Motor neuron (in vitro differentiated cells): ENCODE results near the gene TCEAL2. TPM values are rescaled to one million over a fixed set of nuclear protein-coding genes. Genes with fewer than 3 reads are reported as not detected.
"Not testable (repeated sequence)": the region's sequence is repeated elsewhere in the genome, so short reads cannot be mapped to it uniquely, and the experiment has no call there.

Source experiments
- ATAC-seq, 8 experiments: fragments of 200-7000 bp; cut with Tn5 transposase; replicated peaks in 6 of 8; 2 replicates each; pipeline ENCODE4 v1.8.0; 2021; ENCODE audit warnings: mild to moderate bottlenecking in 8 of 8, moderate library complexity in 8 of 8
- H3K27ac ChIP-seq, 2 donors: fragments of 250-450 bp; sonication (Bioruptor Pico); 2 replicates each; pipeline ENCODE4 v1.9.0; 2021; ENCODE audit warnings: antibody characterized with exemption in 2 of 2, mild to moderate bottlenecking in 2 of 2, moderate library complexity in 1 of 2
- H3K4me1 ChIP-seq, 2 donors: fragments of 250-450 bp; sonication (Bioruptor Pico); replicated peaks in 1 of 2; 2 replicates each; pipeline ENCODE4 v1.6.1; 2021; ENCODE audit warnings: antibody characterized with exemption in 2 of 2, mild to moderate bottlenecking in 2 of 2, moderate library complexity in 1 of 2
- H3K4me3 ChIP-seq, 5 donors: fragments of 250-450 bp; sonication (Bioruptor Pico); 2 replicates each; pipeline ENCODE4 v1.9.0; 2021; ENCODE audit warnings: antibody characterized with exemption in 5 of 5, mild to moderate bottlenecking in 5 of 5, moderate library complexity in 4 of 5
- WGBS, 10 experiments: fragments of 450-650 bp; shearing (Covaris generic); methylation state at CpG; one replicate each; pipeline ENCODE4 v1.0.0; 2022; 5-methylcytosine and 5-hydroxymethylcytosine counted together
- in situ Hi-C, 9 experiments: fragments of 400-800 bp; cut with MboI; loops; one replicate each; pipeline ENCODE4 v1.15.0; 2021; ENCODE audit warnings: low sequenced_read_pairs in 9 of 9, low pct_unique_long_range_greater_than_20kb in 2 of 9; ENCODE audit not compliant: unreplicated experiment in 9 of 9
- total RNA-seq, 8 experiments: library from RNA; unstranded; fragments of 300-600 nt; gene quantifications; 2 replicates each; pipeline versions ENCODE4 v1.2.3 to v1.2.4, GENCODE V29; 2022

TCEAL2 gene
- total RNA-seq: 10 to 100 TPM in 4 of 8 experiments, 1 to 10 TPM in 1, under 1 TPM in 2, not detected in 1; 0.56 to 31.5 (median 16.7) TPM

GRCh38 chrX:102125436-102125835 lies at the start of gene TCEAL2:
TCEAL2 (plus strand) TSS chrX:102125679; CDS start chrX:102126831, 1,152 bp downstream.
- no CpG with 5 or more reads among the region's 38 CpGs for WGBS, 10 experiments
- H3K4me3 ChIP-seq: peak within 1 kb of the TSS; percentile 42 to 50 (median 46)
- H3K4me1 ChIP-seq, H3K27ac ChIP-seq, in situ Hi-C loops: not testable (repeated sequence)
- ATAC-seq: peak in 6 of 8 experiments; percentile 78 to 98 (median 94)

- no peaks in the 10 kb centered on the region for H3K4me1 ChIP-seq
- H3K27ac ChIP-seq: no peak overlapping the region
- no peak overlapping the region for H3K4me3 ChIP-seq
- in situ Hi-C loops: no loop called here
- ATAC-seq: no peak
- 0 to 33% methylated on average over 1 of the region's 1 CpG; no CpG with 5 or more reads in 8 of the 10 experiments for WGBS, 10 experiments
These were observed 48.1 kb upstream of the TCEAL2 start for GRCh38 chrX:102077426-102077825.

GRCh38 chrX:102085706-102086105 lies 39.8 kb upstream of the TCEAL2 start:
- in situ Hi-C loops: no loop called here
- H3K4me1 ChIP-seq: no peaks in the 10 kb centered on the region
- no peak overlapping the region for H3K4me3 ChIP-seq
- WGBS, 10 experiments: 0 to 22% (median 8%) methylated on average over 1 to 4 of the region's 5 CpGs; no CpG with 5 or more reads in 6 of the 10 experiments
- no peak overlapping the region for H3K27ac ChIP-seq
- ATAC-seq: no peak

- H3K4me1 ChIP-seq: no peaks in the 10 kb centered on the region
- WGBS, 10 experiments: 29 to 100% (median 65%) methylated on average over 1 to 3 of the region's 4 CpGs; no CpG with 5 or more reads in 4 of the 10 experiments
- in situ Hi-C loops: no loop called here
- ATAC-seq: no peak
- H3K4me3 ChIP-seq: no peak overlapping the region
- H3K27ac ChIP-seq: no peak overlapping the region
These were observed 12.1 kb upstream of the TCEAL2 start for GRCh38 chrX:102113367-102113766.

GRCh38 chrX:102115748-102116147 lies 9.7 kb upstream of the TCEAL2 start:
- Histone ChIP-seq H3K4me3 (no peak overlapping the region), H3K27ac (no peak overlapping the region), H3K4me1 (no peaks in the 10 kb centered on the region)
- no peak for ATAC-seq
- in situ Hi-C loops: no loop called here
- 0 to 60% methylated on average over 1 of the region's 2 CpGs; no CpG with 5 or more reads in 8 of the 10 experiments for WGBS, 10 experiments

GRCh38 chrX:102125014-102125413 lies 465 bp upstream of the TCEAL2 start:
- H3K4me1 ChIP-seq, in situ Hi-C loops, H3K27ac ChIP-seq: not testable (repeated sequence)
- H3K4me3 ChIP-seq: peak overlapping the region; percentile 42 to 50 (median 46)
- WGBS, 10 experiments: 31% methylated on average over 2 of the region's 10 CpGs; no CpG with 5 or more reads in 9 of the 10 experiments
- peak in 6 of 8 experiments; percentile 22 to 56 (median 50) for ATAC-seq

- not testable (repeated sequence) for H3K27ac ChIP-seq
These were observed 770 bp downstream of the TCEAL2 start for GRCh38 chrX:102126080-102126818.

GRCh38 chrX:102126863-102127262 lies 1.4 kb downstream of the TCEAL2 start:
- in situ Hi-C loops: no loop called here
- 0 to 47% (median 28%) methylated on average over 1 to 8 of the region's 8 CpGs; no CpG with 5 or more reads in 3 of the 10 experiments for WGBS, 10 experiments
- Histone ChIP-seq H3K4me3 (no peak overlapping the region), H3K4me1 (no peaks in the 10 kb centered on the region), H3K27ac (no peak overlapping the region)
- no peak for ATAC-seq

More at GRCh38 chrX:102126080-102126818, 770 bp downstream of the TCEAL2 start:
- 0% methylated on average over 1 of the region's 21 CpGs; no CpG with 5 or more reads in 9 of the 10 experiments for WGBS, 10 experiments
- in situ Hi-C loops, H3K4me1 ChIP-seq: not testable (repeated sequence)
- peak in 2 of 8 experiments; percentile 5 to 10 for ATAC-seq
- peak overlapping the region; percentile 42 to 50 (median 46) for H3K4me3 ChIP-seq

GRCh38 chrX:102129473-102129872 lies 4.0 kb downstream of the TCEAL2 start:
- 0 to 42% (median 20%) methylated on average over 1 of the region's 1 CpG; no CpG with 5 or more reads in 6 of the 10 experiments for WGBS, 10 experiments
- no peak overlapping the region for H3K27ac ChIP-seq
- ATAC-seq: no peak
- H3K4me1 ChIP-seq: no peaks in the 10 kb centered on the region
- in situ Hi-C loops: no loop called here
- H3K4me3 ChIP-seq: no peak overlapping the region

- Histone ChIP-seq H3K27ac (no peak overlapping the region), H3K4me3 (no peak overlapping the region), H3K4me1 (no peaks in the 10 kb centered on the region)
- in situ Hi-C loops: no loop called here
- peak in 1 of 8 experiments; percentile 44 for ATAC-seq
- 33 to 100% methylated on average over 1 of the region's 4 CpGs; no CpG with 5 or more reads in 8 of the 10 experiments for WGBS, 10 experiments
These were observed 12.6 kb downstream of the TCEAL2 start for GRCh38 chrX:102138064-102138463.

- H3K4me3 ChIP-seq: not testable (repeated sequence)
These were observed 15.4 kb downstream of the TCEAL2 start for GRCh38 chrX:102140876-102141275.

GRCh38 chrX:102141631-102142030 lies 16.2 kb downstream of the TCEAL2 start:
- in situ Hi-C loops, H3K4me1 ChIP-seq, H3K4me3 ChIP-seq, ATAC-seq, H3K27ac ChIP-seq: not testable (repeated sequence)
- no CpG with 5 or more reads among the region's 19 CpGs for WGBS, 10 experiments

More at GRCh38 chrX:102140876-102141275, 15.4 kb downstream of the TCEAL2 start:
- H3K27ac ChIP-seq, H3K4me1 ChIP-seq, in situ Hi-C loops, ATAC-seq: not testable (repeated sequence)
- WGBS, 10 experiments: 57 to 100% (median 90%) methylated on average over 2 to 4 of the region's 16 CpGs; no CpG with 5 or more reads in 7 of the 10 experiments

- H3K4me3 ChIP-seq, H3K27ac ChIP-seq, H3K4me1 ChIP-seq, in situ Hi-C loops: not testable (repeated sequence)
- ATAC-seq: peak in 5 of 8 experiments; percentile 35 to 63 (median 45)
- no CpG with 5 or more reads among the region's 31 CpGs for WGBS, 10 experiments
These were observed 16.8 kb downstream of the TCEAL2 start, which contains the start of gene TCEAL6 for GRCh38 chrX:102142274-102142673. TCEAL6 (minus strand) TSS chrX:102142481.
